Mucosa of rectum (tissue), 2 donors: ENCODE results near the gene MEOX1.

Experiments
- H3K27ac ChIP-seq, 2 donors: one replicate each; pipeline ENCODE4 v1.7.0; 2013; ENCODE audit warnings: inconsistent platforms in 2 of 2, low read depth in 2 of 2, low read length in 2 of 2
- H3K27me3 ChIP-seq, 2 donors: one replicate each; pipeline ENCODE4 v1.7.0; 2013; ENCODE audit warnings: low read length in 2 of 2; ENCODE audit not compliant: control insufficient read depth in 2 of 2, insufficient read depth in 2 of 2
- H3K36me3 ChIP-seq, 2 donors: one replicate each; pipeline ENCODE4 v1.7.0; 2013; ENCODE audit warnings: low read length in 2 of 2; ENCODE audit not compliant: control insufficient read depth in 2 of 2, insufficient read depth in 2 of 2
- H3K4me1 ChIP-seq, 2 donors: one replicate each; pipeline ENCODE4 v1.7.0; 2013; ENCODE audit warnings: low read length in 2 of 2, mild to moderate bottlenecking in 1 of 2; ENCODE audit not compliant: control insufficient read depth in 2 of 2, insufficient read depth in 2 of 2
- H3K4me3 ChIP-seq, 2 donors: one replicate each; pipeline ENCODE4 v1.7.0; 2013; ENCODE audit warnings: low read length in 2 of 2
- H3K9ac ChIP-seq, 2 donors: one replicate each; pipeline ENCODE4 v1.7.0; 2013; ENCODE audit warnings: low read length in 2 of 2, low read depth in 1 of 2, mild to moderate bottlenecking in 1 of 2
- H3K9me3 ChIP-seq, 2 donors: one replicate each; pipeline ENCODE4 v1.7.0; 2013; ENCODE audit warnings: low read length in 2 of 2; ENCODE audit not compliant: control insufficient read depth in 2 of 2
- donor health status: healthy.
- donor health status: Normal muscosa, but diverticular disease.

MEOX1 gene

GRCh38 chr17:43598357-43599045, 63.2 kb downstream of the MEOX1 start:
- no peaks in the 10 kb centered on the region for H3K27me3 ChIP-seq
- no peak overlapping the region for H3K4me3 ChIP-seq
- H3K36me3 ChIP-seq: no peaks in the 10 kb centered on the region
- H3K9ac ChIP-seq: no peak overlapping the region
- H3K27ac ChIP-seq: no peak overlapping the region
- H3K9me3 ChIP-seq: no peaks in the 10 kb centered on the region
- H3K4me1 ChIP-seq: no peaks in the 10 kb centered on the region

- Histone ChIP-seq H3K9me3 (no peaks in the 10 kb centered on the region), H3K27ac (no peak overlapping the region), H3K9ac (no peak overlapping the region), H3K27me3 (no peaks in the 10 kb centered on the region), H3K36me3 (no peaks in the 10 kb centered on the region), H3K4me1 (no peaks in the 10 kb centered on the region), H3K4me3 (no peak overlapping the region)
These were observed 63.9 kb downstream of the MEOX1 start for GRCh38 chr17:43597624-43598356.

- Histone ChIP-seq H3K27ac (no peak overlapping the region), H3K9me3 (no peaks in the 10 kb centered on the region), H3K27me3 (no peaks in the 10 kb centered on the region), H3K4me3 (no peak overlapping the region), H3K9ac (no peak overlapping the region), H3K4me1 (peaks cover 0 to 2% of the 10 kb centered on the region in 2 donors), H3K36me3 (no peaks in the 10 kb centered on the region)
These were observed 66.3 kb downstream of the MEOX1 start for GRCh38 chr17:43595466-43595865.

- H3K27me3 ChIP-seq: no peaks in the 10 kb centered on the region
- H3K4me3 ChIP-seq: no peak overlapping the region
- H3K4me1 ChIP-seq: peaks cover 0 to 2% of the 10 kb centered on the region in 2 donors
- no peaks in the 10 kb centered on the region for H3K36me3 ChIP-seq
- H3K9me3 ChIP-seq: no peaks in the 10 kb centered on the region
- H3K27ac ChIP-seq: peak overlapping the region; percentile 58 to 65
- H3K9ac ChIP-seq: no peak overlapping the region
These were observed 69.8 kb downstream of the MEOX1 start for GRCh38 chr17:43591779-43592562.

GRCh38 chr17:43591001-43591400, 70.7 kb downstream of the MEOX1 start:
- no peak overlapping the region for H3K9ac ChIP-seq

More at GRCh38 chr17:43591001-43591400, 70.7 kb downstream of the MEOX1 start:
- H3K27ac ChIP-seq: peak overlapping the region; percentile 44 to 65
- H3K9me3 ChIP-seq: no peaks in the 10 kb centered on the region
- H3K4me1 ChIP-seq: peaks cover 0 to 2% of the 10 kb centered on the region in 2 donors
- no peak overlapping the region for H3K4me3 ChIP-seq
- no peaks in the 10 kb centered on the region for H3K36me3 ChIP-seq
- H3K27me3 ChIP-seq: no peaks in the 10 kb centered on the region
